Measurements from ENCODE around the gene SLC17A9. TPM values are rescaled to one million over a fixed set of nuclear protein-coding genes. Genes with fewer than 3 reads are reported as not detected.
A peak's percentile ranks its signal among the peaks of the same experiment; 100 is the strongest.

Gene SLC17A9
- total RNA-seq, 3 donors from 2014 or later, result 6.8 to 16.1 (median 13.3) TPM

DNA sequence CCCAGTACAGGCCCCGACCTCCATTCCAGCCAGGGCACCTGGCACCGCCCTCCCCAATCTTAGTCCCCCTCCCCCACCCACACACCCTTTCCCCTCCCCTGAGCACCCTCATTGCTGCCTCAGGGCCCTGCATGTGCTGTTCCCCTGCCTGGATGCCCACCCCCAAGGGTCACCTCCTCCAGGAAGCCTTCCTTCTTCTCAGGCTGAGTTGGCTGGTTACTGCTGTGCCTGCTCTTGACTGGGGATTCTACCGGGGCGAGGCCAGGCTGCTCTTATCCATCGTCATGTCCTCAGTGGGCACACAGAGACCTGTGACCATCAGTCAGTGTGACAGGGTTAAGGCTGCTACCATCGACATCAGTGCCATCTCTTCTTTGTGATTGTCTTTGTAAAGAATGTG lies 30.7 kb downstream of the SLC17A9 start:
- Mint-ChIP-seq H3K27me3 (ENCODE audit: low read depth) (peaks cover 30% of the 10 kb centered on the region), H3K4me1 (ENCODE audit: low read depth) (peaks cover 31% of the 10 kb centered on the region), H3K9me3 (no peaks in the 10 kb centered on the region), H3K4me3 (no peak overlapping the region), H3K36me3 (ENCODE audit: insufficient read depth) (no peaks in the 10 kb centered on the region)
- no peak for ATAC-seq
- DNase-seq, result no peak

DNA sequence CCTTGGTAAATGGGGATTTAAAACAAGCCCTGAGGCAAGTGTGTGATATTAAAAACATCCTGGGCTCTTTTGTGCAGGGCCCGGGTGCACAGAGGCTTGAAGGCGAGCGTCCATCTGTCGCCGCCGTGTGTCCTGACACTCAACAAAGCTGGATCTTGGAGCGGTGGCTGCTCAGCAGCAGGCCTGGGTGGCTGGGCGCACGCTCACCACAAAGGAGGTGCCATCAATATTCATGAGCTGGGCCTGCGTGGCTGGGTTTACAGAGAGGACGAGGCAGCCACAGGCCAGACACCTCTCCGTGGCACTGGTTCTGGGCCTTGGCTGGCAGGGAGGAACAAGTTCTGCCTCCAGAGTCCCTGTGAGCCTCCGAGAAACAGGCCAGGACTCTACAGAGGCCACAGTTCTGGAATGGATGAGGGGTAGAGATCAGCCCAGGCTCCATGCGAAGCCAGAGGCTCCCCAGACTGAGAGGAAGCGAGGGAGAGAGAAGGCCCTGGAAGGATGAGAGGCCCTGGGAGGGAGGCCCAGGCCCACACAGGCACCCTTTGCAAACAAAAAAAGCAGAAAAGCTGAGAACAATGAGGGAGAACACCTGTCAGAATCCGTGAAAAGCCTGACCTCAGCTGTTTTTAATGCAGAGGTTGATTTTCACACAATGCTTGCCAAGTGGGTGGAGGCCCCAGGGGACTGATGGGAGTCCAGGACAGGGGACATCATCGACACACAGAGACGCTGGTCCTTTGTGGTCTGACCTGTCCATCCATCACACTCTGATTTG lies 32.3 kb downstream of the SLC17A9 start:
- Mint-ChIP-seq H3K27me3 (ENCODE audit: low read depth) (peaks cover 22% of the 10 kb centered on the region), H3K4me1 (ENCODE audit: low read depth) (peaks cover 25% of the 10 kb centered on the region), H3K36me3 (ENCODE audit: insufficient read depth) (no peaks in the 10 kb centered on the region), H3K9me3 (no peaks in the 10 kb centered on the region), H3K4me3 (no peak overlapping the region)
- no peak for DNase-seq
- ATAC-seq, result no peak

DNA sequence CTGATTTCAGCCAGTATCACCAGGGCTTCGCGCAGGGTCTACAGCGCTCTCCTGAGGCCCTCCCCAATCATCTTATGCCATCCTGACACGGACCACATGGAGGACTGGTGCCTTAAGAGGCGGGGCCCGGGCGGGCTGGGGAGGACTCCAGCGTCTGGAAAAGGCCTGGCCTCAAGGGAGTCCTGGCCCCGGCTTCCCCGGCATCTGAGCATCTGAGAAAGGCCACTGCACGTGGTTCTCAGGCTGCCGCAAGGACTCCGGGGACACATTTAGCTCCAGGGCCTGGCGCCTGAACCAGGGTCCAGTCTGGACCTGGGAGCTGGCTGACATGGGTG lies 32.9 kb downstream of the SLC17A9 start:
- peaks cover 18% of the 10 kb centered on the region for H3K27me3 Mint-ChIP-seq (ENCODE audit: low read depth)
- ATAC-seq (no peak), DNase-seq (no peak)
- H3K4me1 Mint-ChIP-seq (ENCODE audit: low read depth), result peaks cover 20% of the 10 kb centered on the region
- no peak overlapping the region for H3K4me3 Mint-ChIP-seq
- H3K9me3 Mint-ChIP-seq, result no peaks in the 10 kb centered on the region
- H3K36me3 Mint-ChIP-seq (ENCODE audit: insufficient read depth), result no peaks in the 10 kb centered on the region

DNA sequence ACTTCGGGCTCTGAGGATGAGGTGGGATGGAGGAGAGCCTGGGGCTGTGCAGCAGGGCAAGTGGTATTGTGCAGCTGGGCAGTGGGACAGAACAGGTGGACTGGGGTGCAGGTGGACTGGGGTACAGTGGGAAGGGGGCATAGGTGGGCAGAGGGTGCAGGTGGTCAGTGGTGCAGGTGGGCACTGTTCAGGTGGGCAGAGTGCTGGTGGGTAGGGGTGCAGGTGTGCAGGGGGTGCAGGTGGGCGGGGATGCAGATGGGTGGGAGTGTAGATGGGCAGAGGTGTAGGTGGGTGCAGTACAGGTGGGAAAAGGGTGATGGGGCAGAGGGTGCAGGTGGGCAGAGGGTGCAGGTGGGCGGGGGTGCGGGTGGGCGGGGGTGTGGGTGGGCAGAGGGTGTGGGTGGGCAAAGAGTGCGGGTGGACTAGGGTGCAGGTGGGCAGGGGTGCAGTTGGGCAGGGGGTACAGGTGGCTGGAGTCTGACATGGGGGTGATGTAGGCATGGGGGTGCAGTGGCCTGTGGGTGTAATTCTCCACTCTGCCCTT lies 33.8 kb downstream of the SLC17A9 start:
- DNase-seq, result no peak
- Mint-ChIP-seq H3K4me3 (no peak overlapping the region), H3K36me3 (ENCODE audit: insufficient read depth) (no peaks in the 10 kb centered on the region), H3K9me3 (no peaks in the 10 kb centered on the region), H3K4me1 (ENCODE audit: low read depth) (peaks cover 15% of the 10 kb centered on the region), H3K27me3 (ENCODE audit: low read depth) (peaks cover 17% of the 10 kb centered on the region)
- no peak for ATAC-seq

DNA sequence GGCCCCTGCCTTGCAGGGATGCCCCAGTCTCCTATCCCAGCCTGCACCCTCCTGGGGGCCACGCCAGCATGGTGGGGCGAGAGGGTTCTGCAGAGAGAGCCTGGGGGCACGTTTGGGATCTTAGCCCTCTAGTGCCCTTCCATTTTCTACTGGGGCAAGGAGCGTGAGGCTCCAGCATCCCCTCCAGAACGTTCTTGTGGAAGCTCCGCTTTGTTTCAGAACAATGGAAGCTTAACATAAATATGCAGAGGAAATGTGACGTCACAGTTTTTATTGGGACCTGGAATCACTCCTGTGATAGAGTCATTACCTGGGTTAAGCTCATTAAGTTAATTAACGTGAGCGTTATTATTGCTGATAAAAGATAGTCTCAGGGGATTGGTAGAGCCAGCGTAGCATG lies 34.6 kb downstream of the SLC17A9 start:
- H3K27me3 Mint-ChIP-seq (ENCODE audit: low read depth), result peaks cover 17% of the 10 kb centered on the region
- H3K4me3 Mint-ChIP-seq, result no peak overlapping the region
- DNase-seq (no peak), ATAC-seq (no peak)
- no peaks in the 10 kb centered on the region for H3K36me3 Mint-ChIP-seq (ENCODE audit: insufficient read depth)
- H3K9me3 Mint-ChIP-seq, result no peaks in the 10 kb centered on the region
- H3K4me1 Mint-ChIP-seq (ENCODE audit: low read depth), result peaks cover 7% of the 10 kb centered on the region

DNA sequence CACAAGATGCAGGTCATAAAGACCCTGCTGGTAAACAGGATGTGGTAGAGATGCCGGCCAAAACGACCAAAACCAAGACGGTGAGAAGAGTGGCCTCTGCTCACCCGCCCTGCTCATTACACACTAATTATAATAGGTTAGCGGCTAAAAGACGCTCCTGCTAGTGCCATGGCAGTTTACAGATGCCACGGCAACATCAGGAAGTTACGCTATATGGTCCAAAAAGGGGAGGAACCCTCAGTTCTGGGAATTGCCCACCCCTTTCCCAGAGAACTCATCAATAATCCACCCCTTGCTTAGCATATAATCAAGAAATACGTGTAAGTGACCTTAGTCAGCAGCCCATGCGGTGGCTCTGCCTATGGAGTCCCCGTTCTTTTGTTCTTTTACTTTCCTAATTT lies 36.7 kb downstream of the SLC17A9 start:
- Mint-ChIP-seq H3K4me1 (ENCODE audit: low read depth) (peaks cover 3% of the 10 kb centered on the region), H3K4me3 (peak overlapping the region; percentile 72), H3K27me3 (ENCODE audit: low read depth) (peaks cover 13% of the 10 kb centered on the region), H3K9me3 (no peaks in the 10 kb centered on the region), H3K36me3 (ENCODE audit: insufficient read depth) (no peaks in the 10 kb centered on the region)
- peak; percentile 56 to 58 for ATAC-seq
- DNase-seq, result no peak

DNA sequence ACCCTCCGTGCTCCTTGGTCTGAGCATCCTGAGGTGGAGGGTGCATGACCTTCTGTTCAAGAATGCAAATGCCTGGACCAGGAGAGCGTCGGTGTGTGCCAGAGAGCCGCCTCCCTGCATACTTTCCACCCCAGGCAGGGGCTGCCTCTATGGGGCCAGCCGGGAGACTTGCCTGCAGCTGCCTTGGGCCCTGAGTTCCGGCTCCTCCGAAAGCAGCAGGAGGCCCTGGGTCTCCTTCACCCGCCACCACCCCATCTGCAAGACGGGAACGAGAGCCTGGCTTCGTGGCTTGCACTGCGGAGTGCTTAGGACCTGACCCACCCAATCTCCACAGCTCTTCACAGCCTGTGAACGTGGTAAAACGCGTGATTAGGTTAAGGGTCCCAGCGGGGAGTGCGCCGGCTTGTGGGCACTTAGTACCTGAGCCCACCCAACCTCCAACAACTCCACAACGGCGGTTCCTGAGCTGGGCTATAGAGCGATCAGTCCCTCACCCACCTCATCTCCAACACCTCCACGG lies 37.9 kb downstream of the SLC17A9 start:
- H3K36me3 Mint-ChIP-seq (ENCODE audit: insufficient read depth), result no peaks in the 10 kb centered on the region
- no peaks in the 10 kb centered on the region for H3K9me3 Mint-ChIP-seq
- H3K27me3 Mint-ChIP-seq (ENCODE audit: low read depth), result peaks cover 20% of the 10 kb centered on the region
- ATAC-seq (no peak), DNase-seq (no peak)
- no peak overlapping the region for H3K4me3 Mint-ChIP-seq
- H3K4me1 Mint-ChIP-seq (ENCODE audit: low read depth), result peaks cover 3% of the 10 kb centered on the region

DNA sequence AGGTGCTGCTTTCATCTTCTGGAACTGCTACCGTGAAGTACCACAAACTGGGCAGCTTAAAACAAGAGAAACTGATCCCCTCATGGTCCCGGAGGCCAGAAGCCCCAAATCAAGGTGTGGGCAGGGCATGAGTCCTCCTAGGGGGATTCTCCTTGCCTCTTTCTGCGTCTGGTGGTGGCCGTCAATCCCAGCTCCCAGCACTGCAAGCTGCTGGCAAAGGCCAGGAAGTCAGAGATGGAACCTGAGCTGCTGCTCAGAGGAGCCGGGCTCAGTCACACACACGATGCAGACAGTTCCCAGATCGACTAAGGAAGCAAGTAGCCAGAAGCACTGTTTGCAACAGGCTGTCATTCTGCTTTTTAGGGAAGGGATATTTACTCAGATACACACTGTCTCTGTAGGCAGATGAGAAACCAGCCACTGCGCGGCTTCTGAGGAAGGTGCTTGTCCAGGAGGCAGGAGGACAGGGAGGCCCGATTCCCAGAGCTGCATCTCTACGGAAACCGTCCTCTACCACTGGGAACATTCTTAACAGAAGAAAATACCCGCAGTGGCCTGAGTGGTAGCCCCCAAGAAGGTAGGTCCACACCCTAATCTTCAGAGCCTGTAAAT lies 38.8 kb downstream of the SLC17A9 start:
- DNase-seq (no peak), ATAC-seq (no peak)
- peaks cover 3% of the 10 kb centered on the region for H3K4me1 Mint-ChIP-seq (ENCODE audit: low read depth)
- no peak overlapping the region for H3K4me3 Mint-ChIP-seq
- no peaks in the 10 kb centered on the region for H3K36me3 Mint-ChIP-seq (ENCODE audit: insufficient read depth)
- H3K27me3 Mint-ChIP-seq (ENCODE audit: low read depth), result peaks cover 26% of the 10 kb centered on the region
- no peaks in the 10 kb centered on the region for H3K9me3 Mint-ChIP-seq

DNA sequence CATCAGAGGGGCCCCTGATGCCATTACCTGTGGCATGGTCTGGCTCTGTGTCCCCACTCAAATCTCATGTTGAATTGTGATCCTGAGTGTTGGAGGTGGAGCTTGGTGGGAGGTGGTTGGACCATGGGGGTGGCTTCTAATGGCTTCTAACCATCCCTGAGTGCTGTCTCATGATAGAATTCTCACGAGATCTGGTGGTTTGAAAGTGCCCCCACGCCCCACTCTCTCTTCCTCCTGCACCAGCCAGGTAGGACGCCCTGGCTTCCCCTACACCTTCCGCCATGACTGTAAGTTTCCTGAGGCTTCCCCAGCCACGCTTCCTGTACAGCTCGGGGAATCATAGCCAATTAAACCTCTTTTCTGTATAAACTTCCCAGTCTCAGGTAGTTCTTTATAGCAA lies 39.4 kb downstream of the SLC17A9 start:
- Mint-ChIP-seq H3K9me3 (no peaks in the 10 kb centered on the region), H3K4me3 (no peak overlapping the region), H3K27me3 (ENCODE audit: low read depth) (peaks cover 26% of the 10 kb centered on the region), H3K36me3 (ENCODE audit: insufficient read depth) (no peaks in the 10 kb centered on the region), H3K4me1 (ENCODE audit: low read depth) (peaks cover 3% of the 10 kb centered on the region)
- DNase-seq, result no peak
- ATAC-seq, result no peak

DNA sequence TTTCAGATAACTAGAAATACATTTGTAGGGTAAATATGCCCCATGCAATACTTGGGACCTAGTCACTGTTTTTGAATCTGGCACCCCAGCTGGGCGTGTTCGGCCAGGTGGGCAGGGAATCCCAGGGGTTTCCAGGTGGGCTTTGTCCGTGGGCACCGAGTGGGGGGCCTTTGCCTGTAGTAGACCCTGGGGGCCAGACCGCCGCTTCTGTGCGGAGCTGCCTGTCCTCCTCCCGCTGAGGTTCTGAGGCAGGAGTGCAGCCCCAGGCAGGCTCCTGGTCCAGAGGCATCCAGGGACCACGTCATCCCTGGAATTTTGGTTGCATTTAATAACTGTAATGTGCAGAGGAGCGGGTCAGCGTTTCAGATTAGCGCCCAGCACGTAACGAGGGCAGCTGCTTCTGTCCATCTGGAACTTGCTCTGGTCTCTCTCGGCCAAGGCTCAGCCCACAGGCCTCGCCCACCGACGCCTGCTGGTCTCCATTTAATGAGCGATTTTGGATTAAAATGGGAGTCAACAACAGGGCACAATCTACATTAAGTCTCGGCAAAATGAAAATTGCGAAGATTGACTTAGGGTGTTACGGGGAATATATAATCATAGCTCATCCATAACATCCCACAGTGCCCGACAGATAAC lies 41.5 kb downstream of the SLC17A9 start:
- H3K36me3 Mint-ChIP-seq (ENCODE audit: insufficient read depth), result no peaks in the 10 kb centered on the region
- no peak for DNase-seq
- H3K4me3 Mint-ChIP-seq, result no peak overlapping the region
- no peak for ATAC-seq
- H3K27me3 Mint-ChIP-seq (ENCODE audit: low read depth), result peaks cover 36% of the 10 kb centered on the region
- H3K9me3 Mint-ChIP-seq, result no peaks in the 10 kb centered on the region
- peaks cover 3% of the 10 kb centered on the region for H3K4me1 Mint-ChIP-seq (ENCODE audit: low read depth)

DNA sequence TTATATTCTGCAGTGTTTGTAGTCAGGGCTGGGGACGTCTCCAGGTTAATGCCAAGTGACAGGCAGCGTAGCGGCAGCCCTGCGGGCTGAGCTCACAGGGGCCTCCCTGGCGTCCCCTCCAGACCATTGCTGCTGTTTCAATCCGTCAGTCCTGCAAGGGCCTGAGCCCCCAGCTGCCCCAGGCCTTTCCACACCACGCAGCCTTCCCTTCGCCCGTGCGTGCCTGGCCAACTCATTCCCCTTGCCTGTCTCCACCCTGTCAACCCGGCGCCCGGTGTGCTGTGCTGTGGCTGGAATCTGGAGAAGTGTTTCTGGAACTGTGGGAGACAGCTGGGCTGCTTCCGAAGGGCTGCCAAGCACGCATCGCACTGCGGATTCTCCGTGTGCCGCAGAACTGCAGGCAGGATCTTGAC lies 42.4 kb downstream of the SLC17A9 start:
- Mint-ChIP-seq H3K27me3 (ENCODE audit: low read depth) (peaks cover 42% of the 10 kb centered on the region), H3K9me3 (no peaks in the 10 kb centered on the region), H3K4me1 (ENCODE audit: low read depth) (no peaks in the 10 kb centered on the region), H3K4me3 (no peak overlapping the region), H3K36me3 (ENCODE audit: insufficient read depth) (no peaks in the 10 kb centered on the region)
- ATAC-seq (no peak), DNase-seq (no peak)

DNA sequence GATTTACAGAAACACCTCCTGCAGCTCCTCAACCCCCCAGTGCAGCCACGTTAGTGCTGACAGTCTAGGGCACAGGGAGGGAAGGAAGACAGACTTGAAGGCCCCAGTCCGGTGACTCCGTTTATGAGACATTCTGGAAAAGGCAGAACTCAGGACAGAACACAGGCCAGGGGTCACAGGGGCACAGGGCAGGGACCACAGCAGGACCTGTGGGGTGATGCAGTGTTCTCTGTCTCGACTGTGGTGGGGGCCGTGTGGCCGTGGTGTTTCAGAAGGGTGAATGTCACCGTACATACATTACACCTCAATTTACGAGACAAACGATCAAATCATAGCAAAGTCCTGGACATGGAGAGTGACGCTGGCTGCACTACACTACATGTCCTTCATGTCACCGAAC lies 43.0 kb downstream of the SLC17A9 start:
- H3K9me3 Mint-ChIP-seq, result no peaks in the 10 kb centered on the region
- no peak for ATAC-seq
- H3K4me1 Mint-ChIP-seq (ENCODE audit: low read depth), result no peaks in the 10 kb centered on the region
- DNase-seq, result no peak
- peaks cover 48% of the 10 kb centered on the region for H3K27me3 Mint-ChIP-seq (ENCODE audit: low read depth)
- no peaks in the 10 kb centered on the region for H3K36me3 Mint-ChIP-seq (ENCODE audit: insufficient read depth)
- H3K4me3 Mint-ChIP-seq, result no peak overlapping the region

DNA sequence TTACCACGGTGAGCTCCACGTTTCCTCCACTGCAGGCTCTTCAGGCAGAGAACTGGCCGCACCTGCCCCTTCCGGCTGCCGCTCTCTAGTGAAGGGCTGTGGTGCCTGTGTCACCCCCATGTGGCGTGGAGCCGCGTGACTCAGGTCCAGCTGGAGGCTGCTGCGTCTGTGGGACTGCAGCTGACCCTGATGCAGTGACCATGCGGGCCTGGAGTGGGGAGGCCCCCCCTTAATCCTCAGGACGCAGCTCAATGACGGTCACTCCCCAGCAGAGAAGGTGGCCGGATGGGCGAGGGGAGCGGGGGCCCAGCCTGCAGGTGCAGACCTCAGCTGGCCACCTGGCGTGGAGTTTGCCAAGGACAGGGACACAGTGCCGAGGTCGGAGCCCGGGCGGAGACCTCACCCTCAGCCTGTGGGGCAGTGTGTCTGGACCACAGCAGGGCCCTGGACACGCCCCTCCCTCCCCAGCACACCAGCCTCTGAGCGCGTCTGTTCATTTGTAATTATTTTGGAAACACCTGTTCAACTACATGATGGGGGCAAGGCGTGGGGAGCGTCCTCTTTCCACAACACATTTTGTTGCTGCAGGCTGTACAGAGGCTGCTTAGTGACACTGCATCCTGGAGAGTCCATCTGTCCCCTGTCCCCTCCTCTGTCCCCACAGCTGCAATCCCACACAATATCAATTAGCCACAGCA lies 43.5 kb downstream of the SLC17A9 start:
- Mint-ChIP-seq H3K4me3 (no peak overlapping the region), H3K27me3 (ENCODE audit: low read depth) (peaks cover 52% of the 10 kb centered on the region), H3K36me3 (ENCODE audit: insufficient read depth) (no peaks in the 10 kb centered on the region), H3K4me1 (ENCODE audit: low read depth) (no peaks in the 10 kb centered on the region), H3K9me3 (no peaks in the 10 kb centered on the region)
- DNase-seq (no peak), ATAC-seq (no peak)

DNA sequence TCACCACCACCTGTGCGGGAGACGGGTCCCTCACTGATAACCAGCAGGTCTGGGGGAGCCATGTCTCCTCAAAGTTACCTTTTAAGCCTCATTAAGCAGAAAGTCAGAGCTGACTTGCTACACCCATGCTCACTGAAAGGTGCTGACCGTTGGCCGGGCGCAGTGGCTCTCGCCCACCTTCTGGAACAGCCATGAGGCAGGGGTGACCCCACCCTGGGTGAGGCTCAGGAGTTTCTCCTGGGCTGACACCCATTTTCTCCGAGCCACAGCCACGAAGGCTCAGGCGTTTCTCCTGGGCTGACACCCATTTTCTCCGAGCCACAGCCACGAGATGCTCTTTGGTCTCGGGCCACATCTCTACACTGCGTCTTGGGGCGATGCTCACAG lies 44.1 kb downstream of the SLC17A9 start:
- ATAC-seq (no peak), DNase-seq (no peak)
- no peaks in the 10 kb centered on the region for H3K4me1 Mint-ChIP-seq (ENCODE audit: low read depth)
- H3K9me3 Mint-ChIP-seq, result no peaks in the 10 kb centered on the region
- no peak overlapping the region for H3K4me3 Mint-ChIP-seq
- H3K27me3 Mint-ChIP-seq (ENCODE audit: low read depth), result peaks cover 53% of the 10 kb centered on the region
- no peaks in the 10 kb centered on the region for H3K36me3 Mint-ChIP-seq (ENCODE audit: insufficient read depth)
